SK-N-SH treated with all-trans-retinoic acid at 6 μM for 48 hours (cell line): ENCODE results near the gene MAN1A2.

Source experiments
- ATAC-seq: fragments of 200-7000 bp; cut with Tn5 transposase; 3 replicates; pipeline ENCODE4 v1.9.1; 2020; ENCODE audit warnings: mild to moderate bottlenecking, moderate library complexity
- ARNTL ChIP-seq: fragments of 450-650 bp; formaldehyde crosslinking; IDR thresholded peaks from 2 replicates; pipeline ENCODE4 v1.5.0; 2020; ENCODE audit warnings: low read depth, mild to moderate bottlenecking, moderate library complexity, borderline replicate concordance
- BACH2 ChIP-seq: fragments of 250-450 bp; sonication (Bioruptor Pico); IDR thresholded peaks from 2 replicates; pipeline ENCODE4 v1.9.0; 2021; ENCODE audit warnings: mild to moderate bottlenecking, borderline replicate concordance
- CSDC2 ChIP-seq: fragments of 250-450 bp; sonication (Bioruptor Pico); IDR thresholded peaks from 2 replicates; pipeline ENCODE4 v1.5.0; 2020; ENCODE audit warnings: mild to moderate bottlenecking, moderate library complexity
- ESRRG ChIP-seq: fragments of 250-450 bp; sonication (Bioruptor Pico); IDR thresholded peaks from 2 replicates; pipeline ENCODE4 v1.6.1; 2021; ENCODE audit warnings: mild to moderate bottlenecking
- GLIS3 ChIP-seq: fragments of 250-450 bp; sonication (Bioruptor Pico); IDR thresholded peaks from 2 replicates; pipeline ENCODE4 v1.5.0; 2020; ENCODE audit warnings: mild to moderate bottlenecking, moderate library complexity
- ISL1 ChIP-seq: fragments of 250-450 bp; sonication (Bioruptor Pico); IDR thresholded peaks from 2 replicates; pipeline ENCODE4 v2.1.2; 2022; ENCODE audit warnings: mild to moderate bottlenecking, moderate library complexity
- OSR1 ChIP-seq: fragments of 250-450 bp; sonication (Bioruptor Pico); IDR thresholded peaks from 2 replicates; pipeline ENCODE4 v1.8.0; 2022; ENCODE audit warnings: moderate library complexity, mild to moderate bottlenecking, inconsistent platforms
- SNAI2 ChIP-seq: fragments of 250-450 bp; sonication (Bioruptor Pico); IDR thresholded peaks from 2 replicates; pipeline ENCODE4 v1.5.0; 2020; ENCODE audit warnings: mild to moderate bottlenecking, moderate library complexity
- TCF4 ChIP-seq: fragments of 250-450 bp; sonication (Bioruptor Pico); IDR thresholded peaks from 2 replicates; pipeline ENCODE4 v1.8.0; 2021; ENCODE audit warnings: mild to moderate bottlenecking, moderate library complexity, borderline replicate concordance
- TOX ChIP-seq: fragments of 250-450 bp; sonication (Bioruptor Pico); IDR thresholded peaks from 2 replicates; pipeline ENCODE4 v1.8.0; 2021; ENCODE audit warnings: mild to moderate bottlenecking, moderate library complexity, borderline replicate concordance
- ZC3H10 ChIP-seq: fragments of 250-450 bp; sonication (Bioruptor Pico); IDR thresholded peaks from 2 replicates; pipeline ENCODE4 v1.5.1; 2021; ENCODE audit warnings: mild to moderate bottlenecking, moderate library complexity
- ZFP3 ChIP-seq: fragments of 250-450 bp; sonication (Bioruptor Pico); IDR thresholded peaks from 2 replicates; pipeline ENCODE4 v1.5.0; 2020; ENCODE audit warnings: mild to moderate bottlenecking, moderate library complexity
- ZFP30 ChIP-seq: fragments of 450-650 bp; formaldehyde crosslinking; IDR thresholded peaks from 2 replicates; pipeline ENCODE4 v1.5.0; 2022; ENCODE audit warnings: mild to moderate bottlenecking, moderate library complexity
- ZNF70 ChIP-seq: fragments of 450-650 bp; formaldehyde crosslinking; IDR thresholded peaks from 2 replicates; pipeline ENCODE4 v1.5.0; 2020; ENCODE audit warnings: mild to moderate bottlenecking, moderate library complexity
- ZNF8 ChIP-seq: fragments of 450-650 bp; formaldehyde crosslinking; IDR thresholded peaks from 2 replicates; pipeline ENCODE4 v1.5.0; 2020; ENCODE audit warnings: mild to moderate bottlenecking, moderate library complexity
- TF ChIP-seq, protein P1 (sequence below): fragments of 250-450 bp; sonication (Bioruptor Pico); IDR thresholded peaks from 2 replicates; pipeline ENCODE4 v1.5.1; 2020; ENCODE audit warnings: low read depth, mild to moderate bottlenecking, moderate library complexity
- TF ChIP-seq, protein P2 (sequence below): fragments of 250-450 bp; sonication (Bioruptor Pico); IDR thresholded peaks from 2 replicates; pipeline ENCODE4 v1.8.0; 2020; ENCODE audit warnings: mild to moderate bottlenecking, moderate library complexity, borderline replicate concordance
- TF ChIP-seq, protein P3 (sequence below): fragments of 250-450 bp; sonication (Bioruptor Pico); IDR thresholded peaks from 2 replicates; pipeline ENCODE4 v1.5.0; 2020; ENCODE audit warnings: mild to moderate bottlenecking, moderate library complexity

The MAN1A2 gene

DNA sequence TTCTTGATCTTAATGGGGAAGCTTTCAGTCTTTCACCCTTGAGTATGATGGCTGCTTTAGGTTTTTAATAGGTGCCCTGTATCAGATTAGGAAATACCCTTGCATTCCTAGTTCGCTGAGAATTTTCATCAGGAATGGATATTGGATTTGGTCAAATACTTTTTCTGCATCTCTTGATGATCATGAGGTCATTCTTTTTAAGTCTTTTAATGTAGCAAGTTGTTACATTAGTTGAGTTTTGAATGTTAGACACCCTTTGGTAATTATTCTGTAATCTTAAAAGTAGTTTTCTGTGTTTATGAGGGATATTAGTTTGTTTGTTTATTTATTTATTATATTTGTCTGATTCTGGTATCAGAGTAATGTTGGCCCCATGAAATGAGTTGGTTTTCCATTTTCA lies 22.5 kb downstream of the MAN1A2 start (continued):
- TF ChIP-seq, protein P1, sequence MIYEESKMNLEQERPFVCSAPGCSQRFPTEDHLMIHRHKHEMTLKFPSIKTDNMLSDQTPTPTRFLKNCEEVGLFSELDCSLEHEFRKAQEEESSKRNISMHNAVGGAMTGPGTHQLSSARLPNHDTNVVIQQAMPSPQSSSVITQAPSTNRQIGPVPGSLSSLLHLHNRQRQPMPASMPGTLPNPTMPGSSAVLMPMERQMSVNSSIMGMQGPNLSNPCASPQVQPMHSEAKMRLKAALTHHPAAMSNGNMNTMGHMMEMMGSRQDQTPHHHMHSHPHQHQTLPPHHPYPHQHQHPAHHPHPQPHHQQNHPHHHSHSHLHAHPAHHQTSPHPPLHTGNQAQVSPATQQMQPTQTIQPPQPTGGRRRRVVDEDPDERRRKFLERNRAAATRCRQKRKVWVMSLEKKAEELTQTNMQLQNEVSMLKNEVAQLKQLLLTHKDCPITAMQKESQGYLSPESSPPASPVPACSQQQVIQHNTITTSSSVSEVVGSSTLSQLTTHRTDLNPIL (CRISPR knock-in tag), result no peak
- no peak for TF ChIP-seq TOX (CRISPR knock-in tag)
- no peak for TF ChIP-seq ZNF8 (CRISPR knock-in tag)
- TF ChIP-seq, protein P2, sequence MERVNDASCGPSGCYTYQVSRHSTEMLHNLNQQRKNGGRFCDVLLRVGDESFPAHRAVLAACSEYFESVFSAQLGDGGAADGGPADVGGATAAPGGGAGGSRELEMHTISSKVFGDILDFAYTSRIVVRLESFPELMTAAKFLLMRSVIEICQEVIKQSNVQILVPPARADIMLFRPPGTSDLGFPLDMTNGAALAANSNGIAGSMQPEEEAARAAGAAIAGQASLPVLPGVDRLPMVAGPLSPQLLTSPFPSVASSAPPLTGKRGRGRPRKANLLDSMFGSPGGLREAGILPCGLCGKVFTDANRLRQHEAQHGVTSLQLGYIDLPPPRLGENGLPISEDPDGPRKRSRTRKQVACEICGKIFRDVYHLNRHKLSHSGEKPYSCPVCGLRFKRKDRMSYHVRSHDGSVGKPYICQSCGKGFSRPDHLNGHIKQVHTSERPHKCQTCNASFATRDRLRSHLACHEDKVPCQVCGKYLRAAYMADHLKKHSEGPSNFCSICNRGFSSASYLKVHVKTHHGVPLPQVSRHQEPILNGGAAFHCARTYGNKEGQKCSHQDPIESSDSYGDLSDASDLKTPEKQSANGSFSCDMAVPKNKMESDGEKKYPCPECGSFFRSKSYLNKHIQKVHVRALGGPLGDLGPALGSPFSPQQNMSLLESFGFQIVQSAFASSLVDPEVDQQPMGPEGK (CRISPR knock-in tag), result no peak
- TF ChIP-seq ESRRG, result no peak

DNA sequence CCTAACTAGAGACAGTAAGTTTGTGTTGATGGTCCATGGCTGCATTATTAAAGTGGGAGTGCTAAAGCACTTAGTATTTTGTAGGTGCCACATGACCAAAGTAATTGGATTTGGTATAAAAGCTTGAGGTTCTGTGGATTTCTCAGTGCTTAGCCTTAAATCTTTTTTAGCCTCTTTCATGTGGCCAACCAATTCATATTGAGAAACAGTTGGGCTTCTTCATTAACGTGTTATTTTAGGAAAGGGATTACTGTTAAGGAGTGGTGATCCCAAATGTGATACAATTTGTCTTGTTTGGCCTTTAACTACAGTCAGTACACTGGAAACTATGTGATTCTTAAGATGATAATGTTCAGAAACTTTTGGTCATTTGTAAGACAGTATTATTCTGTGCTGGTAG lies 25.5 kb downstream of the MAN1A2 start:
- TF ChIP-seq ISL1 (CRISPR knock-in tag) (0 out of 2 replicates have a peak, but pooled peaks have one; percentile 9), BACH2 (no peak)
- no peak for ATAC-seq

DNA sequence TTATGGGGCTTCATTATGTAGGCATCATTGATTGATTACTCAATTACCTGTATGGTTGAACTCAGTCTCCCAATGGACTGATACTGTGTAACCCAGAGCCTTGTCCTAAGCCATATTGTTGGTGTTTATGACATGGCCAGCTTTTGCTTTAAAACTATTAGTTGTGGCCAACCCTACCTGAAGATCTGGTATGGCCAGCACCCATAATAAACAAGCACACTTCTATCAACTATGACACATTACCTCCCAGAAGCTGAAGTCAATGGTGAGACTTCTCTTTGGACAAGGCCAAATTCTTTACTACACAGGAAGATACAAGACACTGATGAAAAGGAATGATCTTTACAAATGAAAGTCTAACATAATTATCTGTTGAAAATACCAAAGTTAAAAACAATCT lies 28.8 kb downstream of the MAN1A2 start:
- no peak for ATAC-seq
- TF ChIP-seq, protein P3, sequence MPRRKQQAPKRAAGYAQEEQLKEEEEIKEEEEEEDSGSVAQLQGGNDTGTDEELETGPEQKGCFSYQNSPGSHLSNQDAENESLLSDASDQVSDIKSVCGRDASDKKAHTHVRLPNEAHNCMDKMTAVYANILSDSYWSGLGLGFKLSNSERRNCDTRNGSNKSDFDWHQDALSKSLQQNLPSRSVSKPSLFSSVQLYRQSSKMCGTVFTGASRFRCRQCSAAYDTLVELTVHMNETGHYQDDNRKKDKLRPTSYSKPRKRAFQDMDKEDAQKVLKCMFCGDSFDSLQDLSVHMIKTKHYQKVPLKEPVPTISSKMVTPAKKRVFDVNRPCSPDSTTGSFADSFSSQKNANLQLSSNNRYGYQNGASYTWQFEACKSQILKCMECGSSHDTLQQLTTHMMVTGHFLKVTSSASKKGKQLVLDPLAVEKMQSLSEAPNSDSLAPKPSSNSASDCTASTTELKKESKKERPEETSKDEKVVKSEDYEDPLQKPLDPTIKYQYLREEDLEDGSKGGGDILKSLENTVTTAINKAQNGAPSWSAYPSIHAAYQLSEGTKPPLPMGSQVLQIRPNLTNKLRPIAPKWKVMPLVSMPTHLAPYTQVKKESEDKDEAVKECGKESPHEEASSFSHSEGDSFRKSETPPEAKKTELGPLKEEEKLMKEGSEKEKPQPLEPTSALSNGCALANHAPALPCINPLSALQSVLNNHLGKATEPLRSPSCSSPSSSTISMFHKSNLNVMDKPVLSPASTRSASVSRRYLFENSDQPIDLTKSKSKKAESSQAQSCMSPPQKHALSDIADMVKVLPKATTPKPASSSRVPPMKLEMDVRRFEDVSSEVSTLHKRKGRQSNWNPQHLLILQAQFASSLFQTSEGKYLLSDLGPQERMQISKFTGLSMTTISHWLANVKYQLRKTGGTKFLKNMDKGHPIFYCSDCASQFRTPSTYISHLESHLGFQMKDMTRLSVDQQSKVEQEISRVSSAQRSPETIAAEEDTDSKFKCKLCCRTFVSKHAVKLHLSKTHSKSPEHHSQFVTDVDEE (CRISPR knock-in tag), result no peak
- TF ChIP-seq, protein P2 (CRISPR knock-in tag), result no peak
- TF ChIP-seq TCF4 (CRISPR knock-in tag) (no peak), OSR1 (CRISPR knock-in tag) (no peak), ZC3H10 (CRISPR knock-in tag) (no peak), BACH2 (no peak), GLIS3 (no peak)

DNA sequence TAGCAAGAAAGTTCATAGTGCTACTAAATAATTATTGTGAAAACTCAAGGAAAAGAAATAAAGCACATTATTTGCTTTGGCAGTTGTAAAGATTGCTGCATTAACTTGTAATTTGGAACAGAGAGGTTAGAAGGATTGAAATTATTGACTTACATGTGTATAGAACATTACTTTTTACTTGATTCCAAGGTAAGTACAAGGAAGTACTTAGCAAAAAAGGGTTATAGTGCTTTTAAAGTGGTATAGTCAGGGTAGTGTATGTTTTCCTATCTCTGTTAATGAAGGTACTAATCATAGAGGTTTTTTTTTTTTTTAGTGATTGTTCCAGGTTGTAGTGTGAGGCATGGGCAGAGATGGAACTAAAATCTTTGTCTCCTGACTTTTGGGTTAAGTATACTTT lies 29.4 kb downstream of the MAN1A2 start:
- no peak for ATAC-seq
- TF ChIP-seq SNAI2 (CRISPR knock-in tag) (no peak), ARNTL (CRISPR knock-in tag) (no peak), ZFP30 (no peak), CSDC2 (CRISPR knock-in tag) (no peak), ZFP3 (CRISPR knock-in tag) (no peak), ZNF70 (no peak), ZC3H10 (CRISPR knock-in tag) (no peak)

DNA sequence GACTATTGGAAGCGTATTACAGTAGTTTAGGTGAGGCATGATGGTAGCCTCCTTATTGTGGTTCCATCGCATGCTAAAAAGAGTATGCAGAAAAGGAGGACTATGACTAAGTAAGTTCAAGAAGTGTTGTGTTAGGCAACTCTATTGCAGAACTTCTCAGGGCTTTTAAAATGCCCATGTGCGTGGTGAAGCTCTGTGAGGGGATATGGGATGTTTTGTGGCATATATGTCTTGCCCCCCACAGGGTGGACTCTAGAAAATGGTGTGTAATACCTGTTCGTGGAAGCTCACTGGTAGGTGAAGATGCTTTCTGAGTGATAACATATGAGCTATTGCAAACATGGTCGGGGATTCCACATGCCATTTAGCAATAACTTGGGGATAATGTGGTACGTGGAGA lies 31.7 kb downstream of the MAN1A2 start:
- ATAC-seq, result no peak
- TF ChIP-seq, protein P3 (CRISPR knock-in tag), result no peak
- TF ChIP-seq, all 23 proteins: peak for 0
